ENCODE results near the gene NCCRP1. TPM values are rescaled to one million over a fixed set of nuclear protein-coding genes. Genes with fewer than 3 reads are reported as not detected.

The NCCRP1 gene
- total RNA-seq (2014; rRNA removed; shearing (Covaris generic)), result not detected in 2 replicates

GRCh38 chr19:39196860-39197562, at the start of gene NCCRP1:
NCCRP1 (plus strand) TSS chr19:39196964; CDS start chr19:39196983, 19 bp downstream.
- no peak for DNase-seq (ENCODE audit: low spot score)

- DNase-seq (ENCODE audit: low spot score), result no peak
Observed at GRCh38 chr19:39147480-39147879, 49.3 kb upstream of the NCCRP1 start.

- DNase-seq (ENCODE audit: low spot score), result no peak
Observed at GRCh38 chr19:39148939-39149529, 47.7 kb upstream of the NCCRP1 start.

- DNase-seq (ENCODE audit: low spot score), result no peak
Observed at GRCh38 chr19:39150235-39150634, 46.5 kb upstream of the NCCRP1 start.

- DNase-seq (ENCODE audit: low spot score), result no peak
Observed at GRCh38 chr19:39150807-39151600, 45.8 kb upstream of the NCCRP1 start.

- no peak for DNase-seq (ENCODE audit: low spot score)
Observed at GRCh38 chr19:39152066-39152465, 44.7 kb upstream of the NCCRP1 start.

- no peak for DNase-seq (ENCODE audit: low spot score)
Observed at GRCh38 chr19:39154100-39154628, 42.6 kb upstream of the NCCRP1 start.

GRCh38 chr19:39154629-39155100, 42.1 kb upstream of the NCCRP1 start:
- DNase-seq (ENCODE audit: low spot score), result no peak

GRCh38 chr19:39155114-39155700, 41.6 kb upstream of the NCCRP1 start:
- no peak for DNase-seq (ENCODE audit: low spot score)

- no peak for DNase-seq (ENCODE audit: low spot score)
Observed at GRCh38 chr19:39155741-39156140, 41.0 kb upstream of the NCCRP1 start.

GRCh38 chr19:39156326-39157230, 40.2 kb upstream of the NCCRP1 start:
- no peak for DNase-seq (ENCODE audit: low spot score)

GRCh38 chr19:39157275-39157996, 39.3 kb upstream of the NCCRP1 start:
- no peak for DNase-seq (ENCODE audit: low spot score)

GRCh38 chr19:39157997-39158389, 38.8 kb upstream of the NCCRP1 start:
- no peak for DNase-seq (ENCODE audit: low spot score)

- no peak for DNase-seq (ENCODE audit: low spot score)
Observed at GRCh38 chr19:39158646-39159260, 38.0 kb upstream of the NCCRP1 start.

GRCh38 chr19:39160523-39160861, 36.3 kb upstream of the NCCRP1 start:
- no peak for DNase-seq (ENCODE audit: low spot score)

GRCh38 chr19:39160889-39161672, 35.7 kb upstream of the NCCRP1 start:
- no peak for DNase-seq (ENCODE audit: low spot score)

GRCh38 chr19:39162441-39163043, 34.2 kb upstream of the NCCRP1 start:
- no peak for DNase-seq (ENCODE audit: low spot score)

GRCh38 chr19:39163621-39164020, 33.1 kb upstream of the NCCRP1 start:
- DNase-seq (ENCODE audit: low spot score), result no peak

- DNase-seq (ENCODE audit: low spot score), result no peak
Observed at GRCh38 chr19:39164289-39164688, 32.5 kb upstream of the NCCRP1 start.
